ENCODE data around the gene MR1.

MR1 gene

GRCh38 chr1:181089017-181089675 is 55.4 kb downstream of the MR1 start:
- TF ChIP-seq EZH2phosphoT487 (IDR thresholded peaks at IDR 0.05; ENCODE audit: borderline replicate concordance) (no peak), CTCF (conservative IDR thresholded peaks at IDR 0.05; ENCODE audit: low read length) (no peak)
- peak overlapping the region; percentile 80 for H3K9ac ChIP-seq (ENCODE audit: low read depth, low read length, poor library complexity, severe bottlenecking)
- no peaks in the 10 kb centered on the region for H3K9me3 ChIP-seq (ENCODE audit: insufficient read depth, low read depth, low read length)
- H3K27me3 ChIP-seq (ENCODE audit: insufficient read depth, low read length, poor library complexity, severe bottlenecking) = no peaks in the 10 kb centered on the region
- peaks cover 38% of the 10 kb centered on the region for H3K4me1 ChIP-seq (ENCODE audit: insufficient read depth, low read length, poor library complexity, severe bottlenecking)
- no peaks in the 10 kb centered on the region for H3K36me3 ChIP-seq (ENCODE audit: insufficient read depth, low read length)
- H3K4me3 ChIP-seq (ENCODE audit: low read length, poor library complexity, severe bottlenecking) = peak overlapping the region; percentile 81
- H3K79me2 ChIP-seq (ENCODE audit: insufficient read depth, low read length) = peaks cover 55% of the 10 kb centered on the region
- no peaks in the 10 kb centered on the region for H3K9me2 ChIP-seq (replicated peaks; ENCODE audit: low read depth, low read length)
- H3F3A ChIP-seq (ENCODE audit: low read depth) = no peaks in the 10 kb centered on the region
- peak overlapping the region; percentile 97 for H3K4me2 ChIP-seq (ENCODE audit: low read depth, low read length, poor library complexity, severe bottlenecking)
- peaks cover 45% of the 10 kb centered on the region for H4K20me1 ChIP-seq (ENCODE audit: insufficient read depth, low read length, poor library complexity, severe bottlenecking)
- H2AFZ ChIP-seq (ENCODE audit: low read length) = no peak overlapping the region

- no peaks in the 10 kb centered on the region for H3K9me3 ChIP-seq (ENCODE audit: insufficient read depth, low read depth, low read length)
- H3K79me2 ChIP-seq (ENCODE audit: insufficient read depth, low read length) = peaks cover 62% of the 10 kb centered on the region
- H3K36me3 ChIP-seq (ENCODE audit: insufficient read depth, low read length) = no peaks in the 10 kb centered on the region
- TF ChIP-seq CTCF (conservative IDR thresholded peaks at IDR 0.05; ENCODE audit: low read length) (no peak), EZH2phosphoT487 (IDR thresholded peaks at IDR 0.05; ENCODE audit: borderline replicate concordance) (no peak)
- no peaks in the 10 kb centered on the region for H3K27me3 ChIP-seq (ENCODE audit: insufficient read depth, low read length, poor library complexity, severe bottlenecking)
- peak overlapping the region; percentile 80 for H3K9ac ChIP-seq (ENCODE audit: low read depth, low read length, poor library complexity, severe bottlenecking)
- peaks cover 38% of the 10 kb centered on the region for H3K4me1 ChIP-seq (ENCODE audit: insufficient read depth, low read length, poor library complexity, severe bottlenecking)
- H3K4me3 ChIP-seq (ENCODE audit: low read length, poor library complexity, severe bottlenecking) = peak overlapping the region; percentile 81
- no peaks in the 10 kb centered on the region for H3F3A ChIP-seq (ENCODE audit: low read depth)
- peaks cover 49% of the 10 kb centered on the region for H4K20me1 ChIP-seq (ENCODE audit: insufficient read depth, low read length, poor library complexity, severe bottlenecking)
- H3K4me2 ChIP-seq (ENCODE audit: low read depth, low read length, poor library complexity, severe bottlenecking) = peak overlapping the region; percentile 97
- H3K9me2 ChIP-seq (replicated peaks; ENCODE audit: low read depth, low read length) = no peaks in the 10 kb centered on the region
- H2AFZ ChIP-seq (ENCODE audit: low read length) = no peak overlapping the region
Observed at GRCh38 chr1:181089676-181090544, 56.1 kb downstream of the MR1 start.

GRCh38 chr1:181090641-181091126 is 56.9 kb downstream of the MR1 start:
- Histone ChIP-seq H3K4me1 (ENCODE audit: insufficient read depth, low read length, poor library complexity, severe bottlenecking) (peaks cover 38% of the 10 kb centered on the region), H2AFZ (ENCODE audit: low read length) (no peak overlapping the region), H3K4me2 (ENCODE audit: low read depth, low read length, poor library complexity, severe bottlenecking) (peak overlapping the region; percentile 97), H3K4me3 (ENCODE audit: low read length, poor library complexity, severe bottlenecking) (peak overlapping the region; percentile 81), H3K36me3 (ENCODE audit: insufficient read depth, low read length) (no peaks in the 10 kb centered on the region), H4K20me1 (ENCODE audit: insufficient read depth, low read length, poor library complexity, severe bottlenecking) (peaks cover 49% of the 10 kb centered on the region), H3K27me3 (ENCODE audit: insufficient read depth, low read length, poor library complexity, severe bottlenecking) (no peaks in the 10 kb centered on the region), H3K9me2 (replicated peaks; ENCODE audit: low read depth, low read length) (no peaks in the 10 kb centered on the region), H3K79me2 (ENCODE audit: insufficient read depth, low read length) (peaks cover 67% of the 10 kb centered on the region), H3K9me3 (ENCODE audit: insufficient read depth, low read depth, low read length) (no peaks in the 10 kb centered on the region), H3K9ac (ENCODE audit: low read depth, low read length, poor library complexity, severe bottlenecking) (peak overlapping the region; percentile 80), H3F3A (ENCODE audit: low read depth) (no peaks in the 10 kb centered on the region)
- TF ChIP-seq CTCF (conservative IDR thresholded peaks at IDR 0.05; ENCODE audit: low read length) (no peak), EZH2phosphoT487 (IDR thresholded peaks at IDR 0.05; ENCODE audit: borderline replicate concordance) (no peak)
